GM20431 (cell line): Measurements from ENCODE around the gene UNC5C.
"Not testable (repeated sequence)": the region's sequence is repeated elsewhere in the genome, so short reads cannot be mapped to it uniquely, and the experiment has no call there.

Experiments used
- in situ Hi-C: fragments of 300-500 bp; cut with MseI, MboI; formaldehyde crosslinking; loops from one replicate; pipeline ENCODE4 v1.15.0; 2020; ENCODE audit warnings: low sequenced_read_pairs; ENCODE audit not compliant: unreplicated experiment

UNC5C gene

GRCh38 chr4:95158626-95159025 lies 390.1 kb downstream of the UNC5C start:
- in situ Hi-C loops, result no loop called here

GRCh38 chr4:95158045-95158444 lies 390.7 kb downstream of the UNC5C start:
- in situ Hi-C loops, result no loop called here

- in situ Hi-C loops, result no loop called here
Observed at GRCh38 chr4:95157596-95157995, 391.2 kb downstream of the UNC5C start.

GRCh38 chr4:95156452-95156765 lies 392.4 kb downstream of the UNC5C start:
- in situ Hi-C loops, result no loop called here

GRCh38 chr4:95155759-95156451 lies 392.9 kb downstream of the UNC5C start:
- in situ Hi-C loops, result no loop called here

- in situ Hi-C loops, result no loop called here
Observed at GRCh38 chr4:95153182-95153581, 395.6 kb downstream of the UNC5C start.

GRCh38 chr4:95151255-95151654 lies 397.5 kb downstream of the UNC5C start:
- in situ Hi-C loops, result no loop called here

GRCh38 chr4:95142932-95143331 lies 405.8 kb downstream of the UNC5C start:
- in situ Hi-C loops, result no loop called here

- in situ Hi-C loops, result no loop called here
Observed at GRCh38 chr4:95141361-95141760, 407.4 kb downstream of the UNC5C start.

GRCh38 chr4:95139424-95139823 lies 409.3 kb downstream of the UNC5C start:
- in situ Hi-C loops, result not testable (repeated sequence)

- in situ Hi-C loops, result not testable (repeated sequence)
Observed at GRCh38 chr4:95134016-95134415, 414.8 kb downstream of the UNC5C start.

GRCh38 chr4:95129821-95130311 lies 418.9 kb downstream of the UNC5C start:
- in situ Hi-C loops, result no loop called here

- in situ Hi-C loops, result no loop called here
Observed at GRCh38 chr4:95129031-95129430, 419.7 kb downstream of the UNC5C start.

- in situ Hi-C loops, result no loop called here
Observed at GRCh38 chr4:95124906-95125504, 423.8 kb downstream of the UNC5C start.

GRCh38 chr4:95122001-95122400 lies 426.8 kb downstream of the UNC5C start:
- in situ Hi-C loops, result no loop called here

GRCh38 chr4:95120456-95120855 lies 428.3 kb downstream of the UNC5C start:
- in situ Hi-C loops, result no loop called here

GRCh38 chr4:95118497-95118896 lies 430.3 kb downstream of the UNC5C start:
- in situ Hi-C loops, result no loop called here

- in situ Hi-C loops, result no loop called here
Observed at GRCh38 chr4:95114521-95114920, 434.3 kb downstream of the UNC5C start.
